CD14-positive monocyte (primary cell): ENCODE results near the gene ZNF778. TPM values are rescaled to one million over a fixed set of nuclear protein-coding genes. Genes with fewer than 3 reads are reported as not detected.

ENCODE experiments used
- DNase-seq, 3 donors: peaks; one replicate each; pipeline ENCODE4 v3.0.0-alpha.2; 2011 to 2022
- H2AFZ ChIP-seq: 2 replicates; pipeline ENCODE4 v1.6.0; 2012; ENCODE audit warnings: mild to moderate bottlenecking, low read depth, low read length, inconsistent platforms; ENCODE audit not compliant: insufficient read depth, poor library complexity, severe bottlenecking
- H3K27ac ChIP-seq, 2 donors: 1 replicate in 1 of 2; 2 replicates in 1 of 2; pipeline ENCODE4 v1.5.1; 2012 to 2013; ENCODE audit warnings: low read length in 2 of 2, control low read depth in 1 of 2, inconsistent platforms in 1 of 2, low read depth in 1 of 2, mild to moderate bottlenecking in 1 of 2
- H3K27me3 ChIP-seq, 2 donors: one replicate each; pipeline versions ENCODE4 v1.6.0 to v1.6.1; 2011 to 2013; ENCODE audit warnings: low read length in 2 of 2; ENCODE audit not compliant: control insufficient read depth in 2 of 2, insufficient read depth in 2 of 2
- H3K36me3 ChIP-seq, 2 donors: replicated peaks in 1 of 2; 1 replicate in 1 of 2; 2 replicates in 1 of 2; pipeline versions ENCODE4 v1.5.1 to v1.6.1; 2012 to 2013; ENCODE audit warnings: low read length in 2 of 2, control low read depth in 1 of 2, inconsistent platforms in 1 of 2, mild to moderate bottlenecking in 1 of 2; ENCODE audit not compliant: insufficient read depth in 2 of 2, control insufficient read depth in 1 of 2
- H3K4me1 ChIP-seq, 2 donors: 1 replicate in 1 of 2; 2 replicates in 1 of 2; pipeline versions ENCODE4 v1.5.1 to v1.6.1; 2012 to 2013; ENCODE audit warnings: low read length in 2 of 2, control low read depth in 1 of 2, inconsistent platforms in 1 of 2, mild to moderate bottlenecking in 1 of 2, moderate library complexity in 1 of 2; ENCODE audit not compliant: insufficient read depth in 2 of 2, control insufficient read depth in 1 of 2
- H3K4me2 ChIP-seq: replicated peaks from 2 replicates; pipeline ENCODE3; 2012; ENCODE audit warnings: low read length, moderate library complexity, mild to moderate bottlenecking; ENCODE audit not compliant: poor library complexity, severe bottlenecking; ENCODE audit errors: extremely low read depth
- H3K4me3 ChIP-seq, 3 experiments: fragments of 200-600 bp in 1 of 3; sonication (generic) in 1 of 3; replicated peaks in 1 of 3; 1 replicate in 2 of 3; 2 replicates in 1 of 3; pipeline ENCODE4 v1.5.1; 2011 to 2013; ENCODE audit warnings: low read length in 3 of 3, mild to moderate bottlenecking in 3 of 3, control low read depth in 2 of 3, low read depth in 2 of 3, inconsistent platforms in 1 of 3, moderate library complexity in 1 of 3
- H3K79me2 ChIP-seq: 2 replicates; pipeline ENCODE4 v1.6.0; 2012; ENCODE audit warnings: mild to moderate bottlenecking, control low read depth, inconsistent platforms, low read length, moderate library complexity; ENCODE audit not compliant: insufficient read depth
- H3K9ac ChIP-seq: 2 replicates; pipeline ENCODE4 v1.6.0; 2017; ENCODE audit warnings: low read length, mild to moderate bottlenecking; ENCODE audit not compliant: insufficient read depth, poor library complexity, severe bottlenecking
- H3K9me3 ChIP-seq, 2 donors: replicated peaks in 1 of 2; 1 replicate in 1 of 2; 2 replicates in 1 of 2; pipeline versions ENCODE4 v1.5.1 to v1.6.1; 2012 to 2013; ENCODE audit warnings: low read length in 2 of 2, control low read depth in 1 of 2; ENCODE audit not compliant: control insufficient read depth in 1 of 2, insufficient read depth in 1 of 2
- H4K20me1 ChIP-seq: 2 replicates; pipeline ENCODE4 v1.6.0; 2012; ENCODE audit warnings: mild to moderate bottlenecking, low read length, control low read depth, moderate library complexity; ENCODE audit not compliant: insufficient read depth
- H3K27ac Mint-ChIP-seq, 7 donors: one replicate each; pipeline ENCODE4 v1.8.0; 2020; ENCODE audit warnings: mild to moderate bottlenecking in 7 of 7, mixed read lengths in 7 of 7, moderate library complexity in 6 of 7, inconsistent platforms in 2 of 7
- H3K27me3 Mint-ChIP-seq, 3 donors: one replicate each; pipeline ENCODE4 v1.8.0; 2021 to 2022; ENCODE audit warnings: low read depth in 3 of 3, mild to moderate bottlenecking in 3 of 3, mixed read lengths in 3 of 3, moderate library complexity in 3 of 3, inconsistent platforms in 1 of 3
- H3K36me3 Mint-ChIP-seq, 2 donors: one replicate each; pipeline ENCODE4 v1.8.0; 2020; ENCODE audit warnings: mixed read lengths in 2 of 2, inconsistent platforms in 1 of 2, mild to moderate bottlenecking in 1 of 2
- H3K4me1 Mint-ChIP-seq: one replicate; pipeline ENCODE4 v1.8.0; 2020; ENCODE audit warnings: mild to moderate bottlenecking, mixed read lengths
- H3K4me3 Mint-ChIP-seq, 2 donors: one replicate each; pipeline ENCODE4 v1.8.0; 2020; ENCODE audit warnings: mild to moderate bottlenecking in 2 of 2, mixed read lengths in 2 of 2, moderate library complexity in 1 of 2
- H3K9me3 Mint-ChIP-seq, 7 donors: one replicate each; pipeline ENCODE4 v1.8.0; 2020 to 2022; ENCODE audit warnings: mixed read lengths in 7 of 7, mild to moderate bottlenecking in 6 of 7, moderate library complexity in 6 of 7, inconsistent platforms in 2 of 7
- CTCF ChIP-seq: fragments of 200-600 bp; IDR thresholded peaks from one replicate; pipeline ENCODE4 v1.8.0; 2022; ENCODE audit warnings: antibody characterized with exemption, mild to moderate bottlenecking
- WGBS: methylation state at CpG from one replicate; pipeline ENCODE4 v1.1.5; 2013; ENCODE audit warnings: missing lambda C conversion rate; ENCODE audit not compliant: insufficient coverage; 5-methylcytosine and 5-hydroxymethylcytosine counted together
- intact Hi-C, 2 donors: fragments of 100-400 bp; cut with micrococcal nuclease; formaldehyde crosslinking; loops; one replicate each; pipeline versions ENCODE4 v1.15.0 to v1.15.1; 2023
- polyA plus RNA-seq, 3 donors: library from polyadenylated mRNA; depleted of rRNA in 1 of 3; unstranded in 2 of 3; stranded (reverse) in 1 of 3; fragments of 300-500 nt in 2 of 3; fragments of >200 nt in 1 of 3; fragmentation: Illumina TruSeq in 2 of 3; gene quantifications; 1 replicate in 2 of 3; 2 replicates in 1 of 3; pipeline ENCODE4 v1.2.3, GENCODE V29; 2012 to 2021

Gene ZNF778
- polyA plus RNA-seq, 3 donors: 0.51 to 9.0 (median 0.60) TPM

GRCh38 chr16:89197033-89197632, 20.4 kb upstream of the ZNF778 start:
- Histone ChIP-seq H2AFZ (no peak overlapping the region), H3K4me3 (no peak overlapping the region), H3K4me1 (peaks cover 20 to 26% of the 10 kb centered on the region in 2 donors), H3K9ac (no peak overlapping the region), H4K20me1 (no peaks in the 10 kb centered on the region), H3K36me3 (no peaks in the 10 kb centered on the region), H3K9me3 (no peaks in the 10 kb centered on the region), H3K27ac (no peak overlapping the region), H3K79me2 (no peaks in the 10 kb centered on the region), H3K4me2 (no peak overlapping the region), H3K27me3 (peaks cover 12 to 31% of the 10 kb centered on the region in 2 donors)
- Mint-ChIP-seq H3K27me3 (peaks cover 27 to 50% (median 40%) of the 10 kb centered on the region in 3 donors), H3K4me3 (no peak overlapping the region), H3K36me3 (no peaks in the 10 kb centered on the region), H3K9me3 (peaks cover 0 to 10% (median 6%) of the 10 kb centered on the region in 7 donors), H3K27ac (no peak overlapping the region), H3K4me1 (peaks cover 14% of the 10 kb centered on the region)
- WGBS: 97% methylated on average over 9 of the region's 13 CpGs
- DNase-seq: peak in 1 of 3 donors; percentile 2
- intact Hi-C loops: loop anchor here in 1 of 2 donors (10.0 kb wide), 1 partner anchor 92 kb away; no protein-coding TSS in a partner anchor
- no peak for TF ChIP-seq CTCF

GRCh38 chr16:89197633-89198416, 19.7 kb upstream of the ZNF778 start:
- peaks cover 2 to 3% of the 10 kb centered on the region in 2 donors for H3K36me3 Mint-ChIP-seq
- H3K4me3 Mint-ChIP-seq: no peak overlapping the region
- peaks cover 3 to 15% (median 12%) of the 10 kb centered on the region in 7 donors for H3K9me3 Mint-ChIP-seq
- H3K36me3 ChIP-seq: no peaks in the 10 kb centered on the region
- H3K4me2 ChIP-seq: no peak overlapping the region
- H3K9ac ChIP-seq: no peak overlapping the region
- no peaks in the 10 kb centered on the region for H4K20me1 ChIP-seq
- no peaks in the 10 kb centered on the region for H3K79me2 ChIP-seq
- 95% methylated on average over 26 of the region's 26 CpGs for WGBS
- peak overlapping the region in 1 of 7 donors; percentile 25 for H3K27ac Mint-ChIP-seq
- H2AFZ ChIP-seq: no peak overlapping the region
- no peak overlapping the region for H3K4me3 ChIP-seq
- DNase-seq: no peak
- peaks cover 20 to 21% of the 10 kb centered on the region in 2 donors for H3K4me1 ChIP-seq
- H3K27ac ChIP-seq: no peak overlapping the region
- H3K27me3 Mint-ChIP-seq: peaks cover 34 to 57% (median 46%) of the 10 kb centered on the region in 3 donors
- peaks cover 18 to 38% of the 10 kb centered on the region in 2 donors for H3K27me3 ChIP-seq
- H3K4me1 Mint-ChIP-seq: peaks cover 16% of the 10 kb centered on the region
- TF ChIP-seq CTCF: no peak
- H3K9me3 ChIP-seq: peaks cover 6% of the 10 kb centered on the region in 2 donors
- intact Hi-C loops: loop anchor here in 1 of 2 donors (10.0 kb wide), 1 partner anchor 93 kb away; no protein-coding TSS in a partner anchor
